ENCODE data around the gene COX15.

COX15 gene

GRCh38 chr10:99711129-99711719 lies 20.7 kb downstream of the COX15 start:
- H3K27ac Mint-ChIP-seq: no peak overlapping the region
- H3K9me3 Mint-ChIP-seq: no peaks in the 10 kb centered on the region
- no peak overlapping the region for H3K4me3 Mint-ChIP-seq
- H3K36me3 Mint-ChIP-seq (ENCODE audit: low read depth): peaks cover 27% of the 10 kb centered on the region
- peaks cover 5% of the 10 kb centered on the region for H3K4me1 Mint-ChIP-seq (ENCODE audit: low read depth)
- no peaks in the 10 kb centered on the region for H3K27me3 Mint-ChIP-seq (ENCODE audit: low read depth)

GRCh38 chr10:99709480-99710229 lies 22.3 kb downstream of the COX15 start:
- no peak overlapping the region for H3K27ac Mint-ChIP-seq
- peaks cover 23% of the 10 kb centered on the region for H3K36me3 Mint-ChIP-seq (ENCODE audit: low read depth)
- peaks cover 5% of the 10 kb centered on the region for H3K4me1 Mint-ChIP-seq (ENCODE audit: low read depth)
- no peak overlapping the region for H3K4me3 Mint-ChIP-seq
- no peaks in the 10 kb centered on the region for H3K9me3 Mint-ChIP-seq
- H3K27me3 Mint-ChIP-seq (ENCODE audit: low read depth): no peaks in the 10 kb centered on the region

- Mint-ChIP-seq H3K27me3 (ENCODE audit: low read depth) (no peaks in the 10 kb centered on the region), H3K9me3 (no peaks in the 10 kb centered on the region), H3K4me3 (no peak overlapping the region), H3K27ac (no peak overlapping the region), H3K36me3 (ENCODE audit: low read depth) (peaks cover 23% of the 10 kb centered on the region), H3K4me1 (ENCODE audit: low read depth) (peaks cover 5% of the 10 kb centered on the region)
Measured at GRCh38 chr10:99708428-99709012, 23.4 kb downstream of the COX15 start.

- no peaks in the 10 kb centered on the region for H3K27me3 Mint-ChIP-seq (ENCODE audit: low read depth)
- H3K36me3 Mint-ChIP-seq (ENCODE audit: low read depth): peaks cover 29% of the 10 kb centered on the region
- no peaks in the 10 kb centered on the region for H3K9me3 Mint-ChIP-seq
- H3K4me3 Mint-ChIP-seq: no peak overlapping the region
- H3K4me1 Mint-ChIP-seq (ENCODE audit: low read depth): no peaks in the 10 kb centered on the region
- no peak overlapping the region for H3K27ac Mint-ChIP-seq
Measured at GRCh38 chr10:99700649-99701048, 31.3 kb downstream of the COX15 start.

- no peak overlapping the region for H3K27ac Mint-ChIP-seq
- peaks cover 25% of the 10 kb centered on the region for H3K36me3 Mint-ChIP-seq (ENCODE audit: low read depth)
- no peaks in the 10 kb centered on the region for H3K9me3 Mint-ChIP-seq
- H3K27me3 Mint-ChIP-seq (ENCODE audit: low read depth): no peaks in the 10 kb centered on the region
- H3K4me1 Mint-ChIP-seq (ENCODE audit: low read depth): no peaks in the 10 kb centered on the region
- H3K4me3 Mint-ChIP-seq: no peak overlapping the region
Measured at GRCh38 chr10:99698504-99699080, 33.3 kb downstream of the COX15 start.

- Mint-ChIP-seq H3K4me3 (no peak overlapping the region), H3K27me3 (ENCODE audit: low read depth) (no peaks in the 10 kb centered on the region), H3K4me1 (ENCODE audit: low read depth) (no peaks in the 10 kb centered on the region), H3K9me3 (no peaks in the 10 kb centered on the region), H3K27ac (no peak overlapping the region), H3K36me3 (ENCODE audit: low read depth) (peaks cover 19% of the 10 kb centered on the region)
Measured at GRCh38 chr10:99695761-99696160, 36.2 kb downstream of the COX15 start.

- Mint-ChIP-seq H3K4me1 (ENCODE audit: low read depth) (no peaks in the 10 kb centered on the region), H3K9me3 (no peaks in the 10 kb centered on the region), H3K4me3 (no peak overlapping the region), H3K27ac (no peak overlapping the region), H3K27me3 (ENCODE audit: low read depth) (no peaks in the 10 kb centered on the region), H3K36me3 (ENCODE audit: low read depth) (peaks cover 14% of the 10 kb centered on the region)
Measured at GRCh38 chr10:99693933-99694583, 37.9 kb downstream of the COX15 start.

- no peaks in the 10 kb centered on the region for H3K27me3 Mint-ChIP-seq (ENCODE audit: low read depth)
- H3K4me3 Mint-ChIP-seq: no peak overlapping the region
- no peaks in the 10 kb centered on the region for H3K9me3 Mint-ChIP-seq
- no peak overlapping the region for H3K27ac Mint-ChIP-seq
- peaks cover 6% of the 10 kb centered on the region for H3K36me3 Mint-ChIP-seq (ENCODE audit: low read depth)
- peaks cover 7% of the 10 kb centered on the region for H3K4me1 Mint-ChIP-seq (ENCODE audit: low read depth)
Measured at GRCh38 chr10:99689461-99689860, 42.5 kb downstream of the COX15 start.

- no peak overlapping the region for H3K27ac Mint-ChIP-seq
Measured at GRCh38 chr10:99685597-99685967, 46.3 kb downstream of the COX15 start.

GRCh38 chr10:99682752-99683151 lies 49.2 kb downstream of the COX15 start:
- Mint-ChIP-seq H3K4me1 (ENCODE audit: low read depth) (peaks cover 7% of the 10 kb centered on the region), H3K4me3 (no peak overlapping the region), H3K27ac (no peak overlapping the region), H3K9me3 (no peaks in the 10 kb centered on the region), H3K36me3 (ENCODE audit: low read depth) (peaks cover 10% of the 10 kb centered on the region), H3K27me3 (ENCODE audit: low read depth) (no peaks in the 10 kb centered on the region)

More at GRCh38 chr10:99685597-99685967, 46.3 kb downstream of the COX15 start:
- H3K27me3 Mint-ChIP-seq (ENCODE audit: low read depth): no peaks in the 10 kb centered on the region
- no peaks in the 10 kb centered on the region for H3K9me3 Mint-ChIP-seq
- H3K36me3 Mint-ChIP-seq (ENCODE audit: low read depth): peaks cover 10% of the 10 kb centered on the region
- peaks cover 7% of the 10 kb centered on the region for H3K4me1 Mint-ChIP-seq (ENCODE audit: low read depth)
- H3K4me3 Mint-ChIP-seq: no peak overlapping the region
